ENCODE data around the gene CARS1.

The CARS1 gene

GRCh38 chr11:3057069-3057963 lies at the start of gene CARS1:
TSS of gene CARS1 (minus strand) at chr11:3057423. CDS start at chr11:3057367, 56 bp downstream.
- TF ChIP-seq CTCF (IDR thresholded peaks at IDR 0.05; ENCODE audit: unreplicated experiment in 3 of 3): no peak
- Mint-ChIP-seq H3K4me3 (peak within 1 kb of the TSS; percentile 94 to 96 (median 95)), H3K9me3 (no peaks in the 10 kb centered on the region), H3K27me3 (ENCODE audit: low read depth) (no peaks in the 10 kb centered on the region), H3K4me1 (peaks cover 12% of the 10 kb centered on the region), H3K27ac (peak within 1 kb of the TSS; percentile 92 to 94 (median 93)), H3K36me3 (ENCODE audit: low read depth) (no peaks in the 10 kb centered on the region)

DNA sequence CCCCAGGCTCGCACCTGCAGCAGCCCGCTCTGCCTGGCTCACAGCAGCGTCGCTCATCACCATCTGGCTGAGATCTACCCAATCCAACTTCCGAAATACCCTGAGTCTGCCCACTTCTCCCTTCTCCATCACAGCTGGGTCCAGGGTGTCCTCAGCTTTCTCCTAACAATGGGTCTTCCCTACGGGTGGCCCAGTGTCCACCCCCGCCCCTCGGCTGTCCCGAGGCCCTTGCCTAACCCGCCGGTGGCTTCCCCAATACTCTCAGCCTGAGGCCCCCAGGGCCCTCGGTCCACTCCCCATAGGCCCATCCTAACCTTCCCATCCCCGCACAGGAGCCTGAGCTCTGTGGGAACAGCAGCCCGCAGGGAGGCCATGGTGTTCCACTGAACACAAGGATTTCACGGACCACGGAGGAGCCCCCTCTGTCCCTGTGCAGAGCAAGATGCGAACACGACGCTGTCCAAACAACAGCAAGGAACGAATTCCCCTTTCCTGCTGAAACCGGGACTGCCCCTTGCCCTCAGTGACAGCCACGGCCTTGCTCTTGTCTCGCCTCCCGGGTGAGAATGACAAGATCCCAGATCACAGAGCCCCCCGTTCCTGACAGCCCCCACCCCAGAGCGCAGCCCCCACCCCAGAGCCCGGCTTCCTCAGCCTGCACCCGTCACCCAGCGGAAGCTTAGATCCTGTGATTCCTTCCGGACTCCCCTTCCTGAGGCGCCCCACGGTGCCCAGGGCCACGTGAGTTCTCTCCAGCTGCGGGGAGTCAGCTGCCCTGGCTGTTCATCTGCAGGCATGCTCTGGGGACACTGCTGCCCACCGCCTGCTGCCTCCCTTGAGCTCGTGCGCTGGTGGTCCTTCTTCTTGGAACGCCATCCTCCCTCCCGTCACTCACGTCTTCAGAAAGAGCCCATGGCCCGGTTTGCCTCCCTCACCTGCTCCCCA lies 48.8 kb upstream of the CARS1 start:
- H3K27ac Mint-ChIP-seq: no peak overlapping the region
- no peak overlapping the region for H3K4me3 Mint-ChIP-seq
- no peaks in the 10 kb centered on the region for H3K4me1 Mint-ChIP-seq
- peaks cover 16% of the 10 kb centered on the region for H3K36me3 Mint-ChIP-seq (ENCODE audit: low read depth)
- no peaks in the 10 kb centered on the region for H3K9me3 Mint-ChIP-seq
- no peaks in the 10 kb centered on the region for H3K27me3 Mint-ChIP-seq (ENCODE audit: low read depth)
- no peak for TF ChIP-seq CTCF (IDR thresholded peaks at IDR 0.05; ENCODE audit: unreplicated experiment in 3 of 3)

DNA sequence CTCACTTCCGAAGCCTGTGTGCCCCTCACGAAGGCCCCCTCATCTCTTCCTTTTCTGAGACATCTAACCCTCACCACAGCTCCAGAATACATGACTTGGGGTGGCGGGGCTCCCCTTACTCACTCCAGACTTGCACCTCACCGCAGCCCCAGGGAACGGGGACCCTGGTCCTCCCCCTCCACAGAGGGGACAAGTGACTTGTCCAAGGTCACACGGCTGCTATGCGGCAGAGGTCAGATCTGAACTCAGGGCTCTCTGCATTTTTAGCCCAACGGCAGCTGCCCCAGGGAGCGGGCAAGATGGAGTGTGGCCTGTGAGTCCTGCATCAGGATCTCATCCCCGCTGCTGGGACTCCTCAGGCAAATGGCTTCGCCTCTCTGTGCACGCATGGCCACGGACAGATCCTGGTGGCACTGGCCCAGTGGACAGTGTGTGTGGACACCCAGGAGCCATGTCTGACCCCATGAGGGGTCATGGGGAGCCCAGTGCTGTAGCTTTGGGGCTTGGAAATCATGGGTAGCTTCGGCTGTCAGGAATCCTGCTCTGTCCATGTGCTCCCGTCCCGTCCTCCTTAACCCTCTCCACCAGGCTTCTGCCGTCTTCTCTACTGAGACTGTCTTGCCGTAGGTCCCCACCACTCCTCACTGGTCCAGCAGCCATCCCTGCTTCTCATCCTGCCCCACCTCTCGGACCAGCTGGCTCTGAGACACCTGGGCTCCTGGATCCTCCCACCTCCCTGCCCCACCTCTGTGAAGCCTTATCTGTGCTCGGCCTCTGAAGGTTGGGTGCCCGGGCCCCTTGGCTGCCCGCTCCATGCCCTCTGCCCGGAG lies 48.0 kb upstream of the CARS1 start:
- H3K9me3 Mint-ChIP-seq: no peaks in the 10 kb centered on the region
- no peak for TF ChIP-seq CTCF (IDR thresholded peaks at IDR 0.05; ENCODE audit: unreplicated experiment in 3 of 3)
- no peak overlapping the region for H3K4me3 Mint-ChIP-seq
- peaks cover 3% of the 10 kb centered on the region for H3K27me3 Mint-ChIP-seq (ENCODE audit: low read depth)
- H3K4me1 Mint-ChIP-seq: no peaks in the 10 kb centered on the region
- no peak overlapping the region for H3K27ac Mint-ChIP-seq
- peaks cover 8% of the 10 kb centered on the region for H3K36me3 Mint-ChIP-seq (ENCODE audit: low read depth)

DNA sequence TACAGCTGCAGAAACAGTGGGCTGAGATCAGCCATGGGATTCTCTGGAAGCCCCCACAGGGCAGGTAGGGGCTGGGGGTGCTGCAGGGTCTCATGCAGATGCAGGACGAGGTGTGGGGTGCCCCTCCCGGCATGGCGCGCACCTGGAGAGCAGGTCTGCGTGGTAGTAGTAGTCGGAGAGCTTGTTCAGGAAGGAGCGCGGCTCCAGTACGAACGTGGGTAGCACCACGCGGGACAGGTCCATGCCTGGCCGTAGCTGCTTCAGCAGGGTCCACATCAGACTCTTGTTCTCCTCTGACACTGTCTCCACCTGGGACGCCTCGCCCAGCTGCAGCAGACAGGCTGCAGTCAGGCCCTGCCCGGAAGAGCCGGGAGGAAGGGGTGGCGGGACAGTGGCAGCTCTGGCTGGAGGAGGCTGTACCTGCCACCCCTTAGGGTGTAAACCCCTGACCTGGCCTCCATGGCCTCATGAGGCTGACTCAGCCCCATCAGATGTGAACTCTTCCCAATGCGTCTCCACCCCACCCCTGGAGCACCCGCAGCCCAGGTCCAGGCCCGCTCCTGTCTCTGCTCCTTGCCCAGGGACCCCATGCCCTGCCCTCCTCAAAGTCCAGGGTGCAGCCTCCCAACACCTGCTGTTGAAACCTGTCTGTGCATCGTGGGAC lies 47.0 kb upstream of the CARS1 start:
- TF ChIP-seq CTCF (IDR thresholded peaks at IDR 0.05; ENCODE audit: unreplicated experiment in 3 of 3): no peak
- Mint-ChIP-seq H3K4me1 (no peaks in the 10 kb centered on the region), H3K36me3 (ENCODE audit: low read depth) (peaks cover 5% of the 10 kb centered on the region), H3K27me3 (ENCODE audit: low read depth) (peaks cover 3% of the 10 kb centered on the region), H3K27ac (no peak overlapping the region), H3K9me3 (no peaks in the 10 kb centered on the region), H3K4me3 (no peak overlapping the region)

DNA sequence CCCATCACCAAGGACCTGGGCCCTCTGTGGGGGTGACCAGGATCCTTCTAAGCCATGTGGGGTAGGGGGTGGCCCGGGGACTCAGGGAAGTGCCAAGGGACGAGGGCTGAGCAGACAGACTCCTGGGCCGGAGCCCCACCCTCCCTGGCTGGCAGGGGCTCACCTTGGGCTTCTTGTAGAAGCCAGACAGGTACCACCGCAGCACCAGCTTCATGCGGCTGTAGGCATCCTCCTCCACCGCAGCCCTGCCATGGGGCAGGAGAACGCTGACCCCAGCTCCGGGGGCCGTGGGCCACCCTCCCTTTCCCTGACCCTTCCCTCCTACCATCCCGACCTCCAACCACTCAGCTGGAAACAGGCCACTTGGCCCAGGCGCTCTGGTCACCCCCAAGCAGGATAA lies 45.9 kb upstream of the CARS1 start:
- TF ChIP-seq CTCF (IDR thresholded peaks at IDR 0.05; ENCODE audit: unreplicated experiment in 3 of 3): no peak
- no peak overlapping the region for H3K27ac Mint-ChIP-seq
- H3K27me3 Mint-ChIP-seq (ENCODE audit: low read depth): peaks cover 3% of the 10 kb centered on the region
- H3K4me3 Mint-ChIP-seq: no peak overlapping the region
- H3K4me1 Mint-ChIP-seq: no peaks in the 10 kb centered on the region
- peaks cover 11% of the 10 kb centered on the region for H3K36me3 Mint-ChIP-seq (ENCODE audit: low read depth)
- no peaks in the 10 kb centered on the region for H3K9me3 Mint-ChIP-seq
